Activated CD4-positive, alpha-beta T cell treated with anti-CD3 and anti-CD28 coated beads, Interleukin-10, Interleukin-2, amounts not matched to agents 100 ng/mL and 50 ng/mL, durations not matched to agents 16 hours and 8 hours (primary cell): ENCODE measurements around the gene DVL3.

Source experiments
- DNase-seq: peaks from one replicate; pipeline ENCODE4 v3.0.0-alpha.2; 2020

DVL3 gene

DNA sequence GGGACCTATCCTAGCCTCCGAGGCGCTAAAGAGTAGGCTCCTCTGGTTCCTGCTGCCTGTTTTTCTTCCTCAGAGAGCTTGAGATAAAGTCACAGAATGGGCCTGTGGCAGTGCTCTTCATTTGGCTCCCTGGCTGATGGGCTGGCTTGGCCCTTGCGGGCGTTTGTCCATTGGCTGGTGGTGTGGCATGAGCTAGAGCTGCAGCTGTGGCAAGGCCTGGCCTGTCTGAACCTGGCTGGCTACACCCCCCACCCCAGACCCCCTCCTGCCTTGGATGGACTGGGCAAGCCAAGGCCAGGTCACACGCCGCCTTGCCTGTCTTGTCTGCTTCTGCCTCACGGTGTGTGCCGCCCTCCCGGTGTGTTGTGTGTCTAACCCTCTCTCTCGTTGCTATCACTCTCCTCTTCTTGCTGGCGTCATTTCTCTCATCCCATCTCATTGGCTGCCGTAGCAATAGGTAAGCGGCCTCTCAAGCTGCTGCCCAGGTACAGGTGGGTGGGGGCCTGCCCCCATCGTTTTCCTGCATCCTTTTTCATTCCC is 22.7 kb downstream of the DVL3 start:
- no peak for DNase-seq

GRCh38 chr3:184178521-184179138 is 23.5 kb downstream of the DVL3 start:
- DNase-seq: no peak

GRCh38 chr3:184180165-184180564 is 25.0 kb downstream of the DVL3 start:
- DNase-seq: no peak

GRCh38 chr3:184181596-184181995 is 26.4 kb downstream of the DVL3 start:
- DNase-seq: no peak

DNA sequence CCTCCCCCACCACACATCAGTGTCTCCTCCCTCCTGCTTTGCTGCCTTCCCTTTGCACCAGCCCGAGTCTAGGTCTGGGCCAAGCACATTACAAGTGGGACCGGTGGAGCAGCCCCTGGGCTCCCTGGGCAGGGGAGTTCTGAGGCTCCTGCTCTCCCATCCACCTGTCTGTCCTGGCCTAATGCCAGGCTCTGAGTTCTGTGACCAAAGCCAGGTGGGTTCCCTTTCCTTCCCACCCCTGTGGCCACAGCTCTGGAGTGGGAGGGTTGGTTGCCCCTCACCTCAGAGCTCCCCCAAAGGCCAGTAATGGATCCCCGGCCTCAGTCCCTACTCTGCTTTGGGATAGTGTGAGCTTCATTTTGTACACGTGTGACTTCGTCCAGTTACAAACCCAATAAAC is 28.5 kb downstream of the DVL3 start:
- DNase-seq: no peak

DNA sequence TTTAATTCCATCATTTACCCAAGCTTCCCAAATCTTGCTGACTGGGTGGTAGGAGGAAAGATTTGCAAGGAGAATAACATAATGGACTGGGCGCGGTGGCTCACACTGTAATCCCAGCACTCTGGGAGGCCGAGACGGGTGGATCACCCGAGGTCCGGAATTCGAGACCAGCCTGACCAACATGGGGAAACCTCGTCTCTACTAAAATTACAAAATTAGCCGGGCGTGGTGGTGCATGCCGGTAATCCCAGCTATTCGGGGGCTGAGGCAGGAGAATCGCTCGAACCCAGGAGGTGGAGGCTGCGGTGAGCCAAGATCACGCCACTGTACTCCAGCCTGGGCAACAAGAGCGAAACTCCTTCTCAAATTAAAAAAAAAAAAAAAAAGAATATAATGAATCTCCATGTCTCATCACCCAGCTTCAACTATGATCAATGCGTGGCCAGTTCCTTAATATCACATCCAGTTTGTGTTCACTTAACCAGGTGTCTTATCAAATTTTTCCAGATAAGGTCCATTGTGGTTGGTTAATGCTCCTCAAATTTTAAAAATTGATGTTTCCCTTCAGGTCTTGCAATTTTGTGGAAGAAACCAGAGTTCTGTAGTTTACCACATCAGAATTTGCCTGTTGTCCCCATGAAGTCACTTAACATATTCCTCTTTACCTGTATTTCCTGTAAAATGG is 29.5 kb downstream of the DVL3 start:
- no peak for DNase-seq

DNA sequence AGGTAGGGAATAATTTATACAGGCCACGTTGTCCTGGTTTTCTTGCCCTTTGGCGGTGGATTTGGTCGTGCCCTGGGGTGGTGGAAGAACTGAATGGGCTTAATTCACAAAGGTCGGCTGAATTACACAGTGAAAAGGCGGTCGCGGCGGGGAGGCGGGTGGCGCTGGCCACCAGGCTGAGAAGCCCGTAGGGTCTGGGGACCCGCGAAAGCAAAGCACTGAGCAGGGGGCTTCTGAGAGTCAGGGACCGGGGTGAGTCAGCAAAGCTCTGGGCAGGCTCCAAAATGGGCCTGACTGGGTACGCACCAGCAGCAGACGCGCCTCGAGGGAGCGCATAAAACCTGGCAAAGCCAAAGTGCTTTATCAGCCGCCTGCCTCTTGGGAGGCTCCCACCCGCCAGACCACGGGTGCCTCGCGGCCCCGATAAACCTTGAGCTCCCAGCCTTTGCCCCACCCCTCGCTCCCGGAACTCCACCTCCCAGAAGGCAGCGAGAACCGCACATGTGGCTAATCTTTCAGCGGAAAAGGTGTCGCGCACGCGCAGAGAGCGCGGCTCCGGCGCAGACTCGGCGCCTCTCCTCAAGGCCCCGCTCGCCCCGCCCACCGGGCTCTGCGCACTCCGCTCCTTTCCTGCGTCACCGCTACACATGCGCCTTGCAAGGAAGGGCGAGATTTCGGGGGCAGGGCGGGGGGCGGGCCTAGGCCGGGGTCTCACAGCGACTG is 30.4 kb downstream of the DVL3 start:
- DNase-seq: peak; percentile 100

- peak; percentile 15 for DNase-seq
Observed at GRCh38 chr3:184186184-184186901, 31.2 kb downstream of the DVL3 start, which contains the start of gene ABCF3. TSS of gene ABCF3 (plus strand) at chr3:184186199. CDS start at chr3:184186208, 9 bp downstream.

GRCh38 chr3:184186902-184187207 is 31.7 kb downstream of the DVL3 start:
- DNase-seq: no peak

GRCh38 chr3:184188080-184188479 is 32.9 kb downstream of the DVL3 start:
- DNase-seq: no peak

DNA sequence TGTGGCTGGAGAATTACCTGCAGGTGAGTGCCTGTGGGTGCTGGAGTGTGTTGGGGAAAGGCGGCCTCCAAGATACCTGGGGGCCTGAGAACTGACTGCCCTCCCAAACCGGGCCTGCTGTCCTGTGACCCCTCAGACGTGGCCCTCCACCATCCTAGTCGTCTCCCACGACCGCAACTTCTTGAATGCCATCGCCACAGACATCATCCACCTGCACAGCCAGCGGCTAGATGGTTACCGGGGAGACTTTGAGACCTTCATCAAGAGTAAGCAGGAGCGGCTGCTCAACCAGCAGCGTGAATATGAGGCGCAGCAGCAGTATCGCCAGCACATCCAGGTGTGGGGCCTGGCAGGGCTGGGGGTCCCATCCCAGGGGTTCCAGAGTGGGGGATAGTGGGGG is 34.2 kb downstream of the DVL3 start:
- DNase-seq: no peak

GRCh38 chr3:184192889-184193288 is 37.7 kb downstream of the DVL3 start:
- no peak for DNase-seq

DNA sequence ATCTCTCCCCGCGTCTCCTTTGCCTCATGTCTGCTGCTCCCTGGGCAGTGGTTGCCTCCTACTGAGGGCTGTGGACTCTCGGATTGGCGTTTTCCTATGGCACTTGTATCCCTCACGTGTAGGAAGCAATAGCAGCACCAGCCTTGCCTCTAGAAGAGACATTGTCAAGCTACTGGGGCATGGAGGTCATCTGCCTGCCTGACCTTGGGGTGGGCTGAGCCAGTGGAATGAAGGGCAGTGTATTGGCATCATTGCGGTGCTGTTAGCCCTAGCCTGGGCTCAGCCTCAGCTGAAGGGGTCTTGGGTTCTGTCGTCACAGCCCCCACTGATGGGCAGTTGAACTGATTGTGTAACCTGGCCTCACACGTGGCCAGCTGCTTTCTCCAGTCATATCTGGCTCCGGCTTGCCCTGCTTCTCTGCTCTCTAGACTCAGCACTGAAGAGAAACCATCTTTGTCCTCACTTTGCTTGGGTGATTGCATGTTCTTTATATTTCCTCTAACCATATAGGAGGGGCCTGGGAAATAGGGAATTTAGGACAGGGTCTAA is 38.9 kb downstream of the DVL3 start:
- DNase-seq: no peak

DNA sequence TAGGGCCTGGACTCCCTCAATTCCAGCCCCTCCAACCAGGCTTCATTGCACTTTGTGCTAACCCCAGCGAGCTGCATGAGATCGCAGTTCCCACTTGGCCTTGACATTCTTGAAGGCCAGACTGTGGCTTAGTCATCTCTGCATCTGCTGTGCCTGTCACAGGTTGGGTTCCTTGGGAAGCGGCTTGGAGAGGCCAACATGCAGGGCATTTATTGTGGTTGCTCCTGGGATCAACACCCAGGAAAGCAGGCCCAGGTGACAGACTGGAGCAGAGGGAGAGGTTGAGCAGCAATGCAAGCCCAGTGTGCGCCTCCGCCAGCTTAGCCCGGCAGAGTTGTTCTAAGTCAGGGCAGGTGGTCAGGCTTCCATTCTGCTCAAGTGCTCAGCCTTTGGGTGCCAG is 41.4 kb downstream of the DVL3 start:
- no peak for DNase-seq

DNA sequence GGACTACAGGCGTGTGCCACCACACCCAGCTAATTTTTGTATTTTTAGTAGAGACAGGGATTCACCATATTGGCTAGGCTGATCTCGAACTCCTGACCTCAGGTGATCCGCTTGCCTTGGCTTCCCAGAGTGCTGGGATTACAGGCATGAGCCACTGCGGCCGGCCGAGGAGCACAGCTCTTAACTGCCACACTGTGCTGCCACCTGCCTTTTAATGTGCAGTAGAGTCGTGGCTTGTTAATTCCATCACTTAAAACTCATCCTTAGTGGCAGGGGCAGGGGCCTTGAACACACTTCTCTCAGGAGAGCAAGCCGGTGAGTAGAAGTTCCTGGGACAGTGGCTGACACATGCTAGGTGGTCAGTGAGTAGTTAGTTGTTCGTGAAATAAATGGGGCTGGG is 43.3 kb downstream of the DVL3 start:
- no peak for DNase-seq

DNA sequence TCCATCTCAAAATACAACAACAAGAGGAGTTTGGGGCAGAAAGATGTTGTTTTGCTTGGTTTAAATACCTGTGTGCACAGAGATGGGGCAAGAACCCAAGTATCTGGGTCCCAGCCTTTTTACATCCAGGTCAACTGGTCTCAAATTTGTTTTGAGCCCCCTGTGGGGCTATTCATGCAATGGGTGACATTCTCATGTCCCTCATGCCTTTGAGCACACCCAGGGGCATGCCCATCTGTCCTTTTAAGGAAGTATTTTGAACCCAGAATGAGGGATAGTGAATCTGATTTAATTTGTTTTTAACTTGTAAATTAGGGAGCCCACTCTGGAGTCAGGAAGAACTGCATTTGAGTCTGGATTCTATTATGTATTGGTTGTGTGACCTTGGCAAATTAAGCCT is 45.6 kb downstream of the DVL3 start:
- no peak for DNase-seq

- DNase-seq: no peak
Observed at GRCh38 chr3:184203526-184203925, 48.3 kb downstream of the DVL3 start.

GRCh38 chr3:184209146-184209923 is 54.2 kb downstream of the DVL3 start:
- DNase-seq: no peak

DNA sequence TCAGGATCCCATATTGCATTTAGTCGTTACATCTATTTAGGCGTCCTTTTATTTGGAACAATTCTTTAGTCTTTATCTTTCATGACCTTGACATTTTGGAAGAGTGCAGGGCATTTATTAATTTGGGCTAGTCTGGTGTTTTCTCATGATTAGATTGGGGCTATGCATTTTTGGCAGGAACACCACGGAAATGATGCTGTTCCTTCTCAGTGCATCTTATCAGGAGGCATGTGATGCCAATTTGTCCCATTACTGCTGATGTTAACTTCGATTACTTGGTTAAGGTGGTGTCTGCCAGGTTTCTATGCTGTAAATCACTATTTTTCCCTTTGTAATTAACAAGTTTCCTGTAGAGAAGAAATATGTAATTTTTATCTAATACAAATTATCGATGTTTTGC is 56.1 kb downstream of the DVL3 start:
- DNase-seq: no peak

- DNase-seq: no peak
Observed at GRCh38 chr3:184211718-184212117, 56.5 kb downstream of the DVL3 start.

GRCh38 chr3:184218814-184219213 is 63.6 kb downstream of the DVL3 start:
- no peak for DNase-seq

- DNase-seq: no peak
Observed at GRCh38 chr3:184222521-184222920, 67.3 kb downstream of the DVL3 start.
